ENCODE results near the gene MYL2. TPM values are rescaled to one million over a fixed set of nuclear protein-coding genes. Genes with fewer than 3 reads are reported as not detected.

Gene MYL2
- total and polyA plus RNA-seq, 9 of the 15 experiments (the other 6 are each of a cell fraction or from before 2014, with no cell fraction given) = not detected

GRCh38 chr12:110940933-110941332, 20.6 kb upstream of the MYL2 start:
- Histone ChIP-seq H3K9me1 (ENCODE audit: control insufficient read depth, insufficient read depth, low read length) (no peaks in the 10 kb centered on the region), H3K36me3 (ENCODE audit: control insufficient read depth, insufficient read depth, low read length) (no peaks in the 10 kb centered on the region), H3K4me2 (ENCODE audit: insufficient read depth, low read length) (no peak overlapping the region), H3K4me1 (replicated peaks in 1 of 2; ENCODE audit: control insufficient read depth in 2 of 2, insufficient read depth in 2 of 2, low read length in 2 of 2) (peaks cover 0 to 5% of the 10 kb centered on the region in 2 experiments; a peak in 1 of 5 replicates), H3K27ac (ENCODE audit: extremely low read depth, low read depth, low read length) (no peak overlapping the region), H3K79me2 (ENCODE audit: control insufficient read depth, insufficient read depth, low read length) (no peaks in the 10 kb centered on the region), H3K27me3 (ENCODE audit: control insufficient read depth in 2 of 2, insufficient read depth in 2 of 2, low read length in 2 of 2) (peaks cover 0 to 17% of the 10 kb centered on the region in 2 experiments; a peak in 2 of 5 replicates), H3K9me3 (replicated peaks; ENCODE audit: control insufficient read depth, insufficient read depth, low read depth, low read length) (no peaks in the 10 kb centered on the region), H2AFZ (ENCODE audit: low read depth, low read length) (no peak overlapping the region), H3K9ac (ENCODE audit: insufficient read depth in 1 of 2, low read depth in 2 of 2, low read length in 2 of 2) (no peak overlapping the region), H4K20me1 (replicated peaks; ENCODE audit: control insufficient read depth, insufficient read depth, low read length) (no peaks in the 10 kb centered on the region), H3K4me3 (no peak overlapping the region)
- no peak for DNase-seq (ENCODE audit: extremely low read depth in 1 of 4, low spot score in 3 of 4)
- intact Hi-C loops (cut with micrococcal nuclease) = no loop called here
- FAIRE-seq = no peak
- 0% methylated on average over 7 of the region's 7 CpGs for WGBS (ENCODE audit: insufficient coverage, low coverage, missing lambda C conversion rate)
- ChIA-PET POLR2A (no interaction called here), CTCF (ENCODE audit: low intra/inter-chr PET ratio) (no interaction called here)
- no peak for ATAC-seq
- in situ Hi-C loops (cut with MboI) = no loop called here
- no TSS peak for BruUV-seq (replicated peaks)
- TF ChIP-seq PKNOX1 (IDR thresholded peaks at IDR 0.05) (no peak), PHF20 (IDR thresholded peaks at IDR 0.05; ENCODE audit: partially characterized antibody) (no peak), ZNF134 (CRISPR knock-in tag; conservative IDR thresholded peaks at IDR 0.05) (no peak), TEAD2 (tag; IDR thresholded peaks at IDR 0.05) (no peak), ZBTB7A (IDR thresholded peaks at IDR 0.05; ENCODE audit: borderline replicate concordance, control insufficient read depth, low read depth, low read length) (no peak), PRMT5 (CRISPR knock-in tag; IDR thresholded peaks at IDR 0.05) (no peak), JUND (IDR thresholded peaks at IDR 0.05; ENCODE audit: borderline replicate concordance, low read depth, low read length) (no peak), JUND (tag; IDR thresholded peaks at IDR 0.05; ENCODE audit: borderline replicate concordance, low read depth, low read length) (no peak), IRF9 (tag; IDR thresholded peaks at IDR 0.05) (no peak), STAT5B (CRISPR knock-in tag; IDR thresholded peaks at IDR 0.05) (no peak), HINFP (tag; conservative IDR thresholded peaks at IDR 0.05; ENCODE audit: low read depth) (no peak), ZNF347 (CRISPR knock-in tag; IDR thresholded peaks at IDR 0.05; ENCODE audit: low read depth) (no peak), RHOXF2B (CRISPR knock-in tag; conservative IDR thresholded peaks at IDR 0.05) (no peak), TCF3 (CRISPR knock-in tag; IDR thresholded peaks at IDR 0.05) (no peak), ZC3H4 (CRISPR knock-in tag; IDR thresholded peaks at IDR 0.05; ENCODE audit: borderline replicate concordance) (no peak), NCOR1 (IDR thresholded peaks at IDR 0.05) (no peak)
